Osteoblast (primary cell): ENCODE results near the gene CACNB2. TPM values are rescaled to one million over a fixed set of nuclear protein-coding genes. Genes with fewer than 3 reads are reported as not detected.

Experiments
- DNase-seq: peaks from one replicate; pipeline ENCODE4 v3.0.0; 2011; ENCODE audit warnings: low spot score, mixed read lengths; ENCODE audit not compliant: insufficient read length; ENCODE audit errors: missing footprints
- H2AFZ ChIP-seq: 2 replicates; pipeline ENCODE4 v1.6.0; 2011; ENCODE audit warnings: mild to moderate bottlenecking, low read length
- H3K27ac ChIP-seq: 2 replicates; pipeline ENCODE4 v1.5.1; 2011; ENCODE audit warnings: mild to moderate bottlenecking, low read depth, low read length, moderate library complexity
- H3K27me3 ChIP-seq: 2 replicates; pipeline ENCODE4 v1.6.0; 2012; ENCODE audit warnings: mild to moderate bottlenecking, control low read depth, inconsistent platforms, low read length, moderate library complexity; ENCODE audit not compliant: insufficient read depth
- H3K36me3 ChIP-seq: 2 replicates; pipeline ENCODE4 v1.5.1; 2011; ENCODE audit warnings: mild to moderate bottlenecking, low read length, control low read depth, moderate library complexity; ENCODE audit not compliant: insufficient read depth
- H3K4me1 ChIP-seq: 2 replicates; pipeline ENCODE4 v1.5.1; 2011; ENCODE audit warnings: mild to moderate bottlenecking, low read length, control low read depth, moderate library complexity; ENCODE audit not compliant: insufficient read depth
- H3K4me2 ChIP-seq: 2 replicates; pipeline ENCODE4 v1.6.0; 2011; ENCODE audit warnings: mild to moderate bottlenecking, low read length; ENCODE audit not compliant: insufficient read depth
- H3K4me3 ChIP-seq: fragments of 200-600 bp; sonication (generic); 3 replicates; pipeline ENCODE4 v1.5.1; 2012; ENCODE audit warnings: mild to moderate bottlenecking, low read length, inconsistent platforms; ENCODE audit not compliant: insufficient read depth
- H3K79me2 ChIP-seq: 2 replicates; pipeline ENCODE4 v1.6.0; 2012; ENCODE audit warnings: mild to moderate bottlenecking, low read length, control low read depth, inconsistent platforms; ENCODE audit not compliant: insufficient read depth
- H3K9me3 ChIP-seq: 2 replicates; pipeline ENCODE4 v1.5.1; 2011; ENCODE audit warnings: low read depth, low read length, control low read depth
- H4K20me1 ChIP-seq: 2 replicates; pipeline ENCODE4 v1.6.0; 2012; ENCODE audit warnings: mild to moderate bottlenecking, low read length, control low read depth; ENCODE audit not compliant: insufficient read depth
- CTCF ChIP-seq: IDR thresholded peaks from 2 replicates; pipeline ENCODE4 v1.5.1; 2011; ENCODE audit warnings: mild to moderate bottlenecking, low read depth, low read length, moderate library complexity; ENCODE audit errors: extremely low read depth
- total RNA-seq: library from RNA; depleted of rRNA; stranded (reverse); fragments of >200 nt; gene quantifications from 2 replicates; pipeline ENCODE4 v1.2.3, GENCODE V29; 2012

The CACNB2 gene
- total RNA-seq, 1 donor, result under 0.01 TPM

- Histone ChIP-seq H3K4me1 (no peaks in the 10 kb centered on the region), H3K27me3 (no peaks in the 10 kb centered on the region), H4K20me1 (no peaks in the 10 kb centered on the region), H3K27ac (no peak overlapping the region), H3K9me3 (no peaks in the 10 kb centered on the region), H3K4me2 (no peak overlapping the region), H3K4me3 (no peak overlapping the region), H3K79me2 (no peaks in the 10 kb centered on the region), H2AFZ (no peak overlapping the region), H3K36me3 (no peaks in the 10 kb centered on the region)
- no peak for TF ChIP-seq CTCF
- no peak for DNase-seq
Observed at GRCh38 chr10:18298256-18298655, 158.0 kb downstream of the CACNB2 start.

DNA sequence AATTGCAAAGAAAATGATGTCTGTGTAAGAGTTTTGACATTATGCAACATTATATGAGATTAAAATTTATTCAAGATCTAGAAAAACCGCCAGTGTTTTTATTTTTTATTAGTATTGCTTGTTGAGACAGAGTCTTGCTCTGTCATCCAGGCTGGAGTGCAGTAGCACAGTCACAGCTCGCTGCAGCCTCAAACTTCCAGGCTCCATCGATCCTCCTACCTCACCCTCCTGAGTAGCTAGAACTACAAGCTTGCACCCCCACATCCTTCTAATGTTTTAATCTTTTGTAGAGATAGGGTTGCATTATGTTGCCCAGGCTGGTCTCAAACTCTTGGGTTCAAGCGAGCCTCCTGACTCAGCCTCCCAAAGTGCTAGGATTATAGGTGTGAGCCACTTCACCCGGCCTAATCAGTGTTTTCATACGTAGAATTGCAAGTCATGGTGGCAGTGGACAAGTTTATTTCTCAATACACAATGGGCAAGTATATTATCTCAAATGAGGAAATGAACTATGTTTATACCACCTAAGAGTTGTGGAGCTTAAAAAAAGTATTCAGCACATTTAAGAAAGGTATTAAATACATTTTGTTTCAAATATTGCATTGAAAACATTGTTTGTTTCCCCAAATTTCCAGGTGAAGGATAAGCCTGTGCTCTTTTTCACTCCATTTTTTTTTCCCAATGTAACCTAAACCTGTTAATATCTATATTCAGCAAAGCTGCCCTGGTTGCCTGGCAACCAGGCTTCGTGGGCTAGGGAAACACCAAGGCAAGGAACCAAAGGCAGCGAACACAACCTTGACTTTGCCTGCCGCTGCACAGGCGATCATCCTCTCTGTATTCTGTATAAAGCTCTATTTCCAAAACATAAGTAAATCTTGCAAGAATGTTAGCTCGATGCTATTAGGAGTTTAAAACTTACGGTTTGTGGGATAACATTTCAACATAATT, 163.9 kb downstream of the CACNB2 start:
- H4K20me1 ChIP-seq, result no peaks in the 10 kb centered on the region
- no peak overlapping the region for H3K27ac ChIP-seq
- no peak for TF ChIP-seq CTCF
- no peak overlapping the region for H3K4me3 ChIP-seq
- no peak overlapping the region for H3K4me2 ChIP-seq
- H3K36me3 ChIP-seq, result no peaks in the 10 kb centered on the region
- no peaks in the 10 kb centered on the region for H3K9me3 ChIP-seq
- DNase-seq, result no peak
- no peak overlapping the region for H2AFZ ChIP-seq
- no peaks in the 10 kb centered on the region for H3K27me3 ChIP-seq
- no peaks in the 10 kb centered on the region for H3K79me2 ChIP-seq
- no peaks in the 10 kb centered on the region for H3K4me1 ChIP-seq

- Histone ChIP-seq H4K20me1 (no peaks in the 10 kb centered on the region), H3K27ac (no peak overlapping the region), H3K4me3 (no peak overlapping the region), H3K27me3 (no peaks in the 10 kb centered on the region), H3K4me2 (no peak overlapping the region), H3K79me2 (no peaks in the 10 kb centered on the region), H3K9me3 (no peaks in the 10 kb centered on the region), H3K36me3 (no peaks in the 10 kb centered on the region), H2AFZ (no peak overlapping the region), H3K4me1 (no peaks in the 10 kb centered on the region)
- no peak for TF ChIP-seq CTCF
- no peak for DNase-seq
Observed at GRCh38 chr10:18306031-18306430, 165.8 kb downstream of the CACNB2 start.

DNA sequence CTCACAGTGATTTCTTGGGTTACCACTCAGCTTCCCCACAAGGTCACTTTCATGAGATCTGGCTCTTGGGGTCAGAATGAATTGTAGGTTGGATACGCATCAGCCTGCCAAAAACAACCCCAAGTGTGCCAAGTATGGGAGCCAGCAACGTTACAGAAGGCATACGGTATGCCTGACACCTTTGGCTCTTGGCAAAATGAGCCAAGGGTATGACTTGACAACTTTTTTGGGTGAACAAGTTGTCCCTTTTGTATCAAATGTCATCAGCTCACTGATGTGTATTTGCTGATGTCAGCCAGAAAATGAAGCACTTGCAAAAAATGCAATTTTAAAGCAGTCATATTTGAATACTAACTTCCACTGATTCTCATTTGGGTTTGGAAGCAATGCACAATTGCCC, 168.4 kb downstream of the CACNB2 start:
- H3K4me1 ChIP-seq, result no peaks in the 10 kb centered on the region

More for the DNA sequence above, 168.4 kb downstream of the CACNB2 start:
- no peak for TF ChIP-seq CTCF
- Histone ChIP-seq H3K27ac (no peak overlapping the region), H3K36me3 (no peaks in the 10 kb centered on the region), H2AFZ (no peak overlapping the region), H3K27me3 (no peaks in the 10 kb centered on the region), H4K20me1 (no peaks in the 10 kb centered on the region), H3K79me2 (no peaks in the 10 kb centered on the region), H3K4me3 (no peak overlapping the region), H3K9me3 (no peaks in the 10 kb centered on the region), H3K4me2 (no peak overlapping the region)
- no peak for DNase-seq
